Measurements from ENCODE around the gene SUSD1.

Gene SUSD1

DNA sequence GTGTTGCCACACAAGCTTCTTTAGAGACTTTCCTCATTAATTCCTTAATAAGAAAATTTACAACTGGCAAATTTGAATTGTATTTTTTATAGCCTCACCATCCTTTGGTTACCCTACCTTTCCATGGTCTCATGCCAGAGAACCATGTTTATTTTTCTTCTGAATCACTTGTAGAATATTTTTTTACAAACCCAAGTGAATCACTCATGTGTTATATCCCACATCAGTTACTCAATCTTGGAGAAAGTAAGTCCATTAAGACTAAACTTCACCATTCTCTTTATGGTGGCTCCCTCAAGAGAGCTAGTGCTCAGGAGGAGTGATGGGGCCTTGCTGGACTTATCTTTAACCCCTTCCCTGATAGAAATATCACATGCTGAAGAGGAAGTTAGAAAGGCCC is 128.9 kb downstream of the SUSD1 start:
- Histone ChIP-seq H3K27ac (no peak overlapping the region), H3K79me2 (ENCODE audit: insufficient read depth, low read depth) (no peaks in the 10 kb centered on the region), H4K20me1 (ENCODE audit: insufficient read depth) (no peaks in the 10 kb centered on the region), H2AFZ (ENCODE audit: low read depth) (no peak overlapping the region), H3K4me1 (ENCODE audit: low read depth, poor library complexity, severe bottlenecking) (no peaks in the 10 kb centered on the region), H3K4me2 (no peak overlapping the region), H3K9ac (no peak overlapping the region), H3K36me3 (ENCODE audit: insufficient read depth) (no peaks in the 10 kb centered on the region), H3K27me3 (ENCODE audit: insufficient read depth, low read depth) (no peaks in the 10 kb centered on the region), H3K4me3 (IDR thresholded peaks at IDR 0.05; ENCODE audit: insufficient read depth, low read depth, low read length) (no peak overlapping the region)
- TF ChIP-seq, protein P1, sequence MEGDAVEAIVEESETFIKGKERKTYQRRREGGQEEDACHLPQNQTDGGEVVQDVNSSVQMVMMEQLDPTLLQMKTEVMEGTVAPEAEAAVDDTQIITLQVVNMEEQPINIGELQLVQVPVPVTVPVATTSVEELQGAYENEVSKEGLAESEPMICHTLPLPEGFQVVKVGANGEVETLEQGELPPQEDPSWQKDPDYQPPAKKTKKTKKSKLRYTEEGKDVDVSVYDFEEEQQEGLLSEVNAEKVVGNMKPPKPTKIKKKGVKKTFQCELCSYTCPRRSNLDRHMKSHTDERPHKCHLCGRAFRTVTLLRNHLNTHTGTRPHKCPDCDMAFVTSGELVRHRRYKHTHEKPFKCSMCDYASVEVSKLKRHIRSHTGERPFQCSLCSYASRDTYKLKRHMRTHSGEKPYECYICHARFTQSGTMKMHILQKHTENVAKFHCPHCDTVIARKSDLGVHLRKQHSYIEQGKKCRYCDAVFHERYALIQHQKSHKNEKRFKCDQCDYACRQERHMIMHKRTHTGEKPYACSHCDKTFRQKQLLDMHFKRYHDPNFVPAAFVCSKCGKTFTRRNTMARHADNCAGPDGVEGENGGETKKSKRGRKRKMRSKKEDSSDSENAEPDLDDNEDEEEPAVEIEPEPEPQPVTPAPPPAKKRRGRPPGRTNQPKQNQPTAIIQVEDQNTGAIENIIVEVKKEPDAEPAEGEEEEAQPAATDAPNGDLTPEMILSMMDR (conservative IDR thresholded peaks at IDR 0.05; ENCODE audit: low read depth, low read length): no peak

DNA sequence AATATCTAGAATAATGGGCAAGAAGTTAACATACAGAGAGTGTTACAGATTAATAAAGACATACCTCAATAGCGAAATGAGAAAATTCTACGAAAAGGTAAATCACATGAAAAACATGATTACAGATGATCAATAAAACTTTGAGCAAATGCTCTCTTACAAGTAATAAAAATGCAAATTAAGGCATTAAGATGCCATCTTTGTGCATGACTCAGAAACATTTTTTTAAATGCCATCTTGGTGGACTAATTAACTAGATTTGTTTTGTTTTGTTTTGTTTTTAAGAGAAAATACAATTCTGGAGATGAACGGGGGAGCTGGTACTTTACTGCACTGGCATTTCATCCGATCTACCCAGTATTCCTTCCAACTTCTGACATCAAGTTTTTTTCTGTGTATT is 130.2 kb downstream of the SUSD1 start:
- no peak overlapping the region for H3K9ac ChIP-seq
- H3K27ac ChIP-seq: no peak overlapping the region
- no peak overlapping the region for H3K4me2 ChIP-seq

DNA sequence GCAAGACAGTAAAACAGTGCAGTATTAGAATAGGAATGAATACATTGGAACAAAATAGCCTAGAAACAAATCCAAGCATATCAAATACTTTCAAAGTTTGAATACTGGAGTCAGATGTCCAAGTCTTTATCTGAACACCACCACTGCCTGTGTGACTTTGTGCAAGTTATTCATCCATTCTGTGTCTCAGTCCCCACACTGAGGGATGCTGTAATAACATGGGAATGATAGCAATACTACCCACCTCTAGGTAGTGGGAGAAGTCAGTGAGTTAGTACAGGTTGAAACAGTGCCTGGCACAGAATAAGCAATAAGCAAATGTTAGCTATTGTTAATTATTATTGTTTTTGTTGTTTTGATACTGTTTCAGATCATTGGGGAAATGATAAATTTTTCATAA is 130.9 kb downstream of the SUSD1 start:
- H3K27me3 ChIP-seq (ENCODE audit: insufficient read depth, low read depth): no peaks in the 10 kb centered on the region
- H2AFZ ChIP-seq (ENCODE audit: low read depth): no peak overlapping the region
- H3K36me3 ChIP-seq (ENCODE audit: insufficient read depth): no peaks in the 10 kb centered on the region
- H3K9ac ChIP-seq: no peak overlapping the region
- no peaks in the 10 kb centered on the region for H4K20me1 ChIP-seq (ENCODE audit: insufficient read depth)
- no peak overlapping the region for H3K27ac ChIP-seq
- H3K4me2 ChIP-seq: no peak overlapping the region
- H3K4me3 ChIP-seq (IDR thresholded peaks at IDR 0.05; ENCODE audit: insufficient read depth, low read depth, low read length): no peak overlapping the region
- no peaks in the 10 kb centered on the region for H3K4me1 ChIP-seq (ENCODE audit: low read depth, poor library complexity, severe bottlenecking)
- TF ChIP-seq, protein P1 (conservative IDR thresholded peaks at IDR 0.05; ENCODE audit: low read depth, low read length): no peak
- H3K79me2 ChIP-seq (ENCODE audit: insufficient read depth, low read depth): no peaks in the 10 kb centered on the region

More for the DNA sequence above, 130.2 kb downstream of the SUSD1 start:
- TF ChIP-seq, protein P1 (conservative IDR thresholded peaks at IDR 0.05; ENCODE audit: low read depth, low read length): no peak
- H3K79me2 ChIP-seq (ENCODE audit: insufficient read depth, low read depth): no peaks in the 10 kb centered on the region
- no peaks in the 10 kb centered on the region for H3K27me3 ChIP-seq (ENCODE audit: insufficient read depth, low read depth)
- no peak overlapping the region for H3K4me3 ChIP-seq (IDR thresholded peaks at IDR 0.05; ENCODE audit: insufficient read depth, low read depth, low read length)
- no peaks in the 10 kb centered on the region for H3K4me1 ChIP-seq (ENCODE audit: low read depth, poor library complexity, severe bottlenecking)
- H4K20me1 ChIP-seq (ENCODE audit: insufficient read depth): no peaks in the 10 kb centered on the region
- no peak overlapping the region for H2AFZ ChIP-seq (ENCODE audit: low read depth)
- H3K36me3 ChIP-seq (ENCODE audit: insufficient read depth): no peaks in the 10 kb centered on the region

DNA sequence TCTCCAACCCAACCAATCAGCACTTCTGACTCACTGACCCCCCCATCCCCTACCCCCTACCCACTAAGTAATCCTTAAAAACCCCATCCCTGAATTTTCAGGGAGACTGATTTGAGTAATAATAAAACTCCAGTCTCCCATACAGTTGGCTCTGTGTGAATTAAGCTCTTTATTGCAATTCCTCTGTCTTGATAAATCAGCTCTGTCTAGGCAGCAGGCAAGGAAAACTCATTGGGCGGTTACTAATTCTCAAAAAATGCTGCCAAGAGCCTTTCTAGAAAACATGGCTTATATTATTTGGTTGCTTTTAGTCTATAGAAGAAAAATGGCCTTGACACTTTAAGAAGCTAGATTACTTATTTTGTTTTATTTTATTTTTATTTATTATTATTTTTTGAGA is 131.7 kb downstream of the SUSD1 start:
- H4K20me1 ChIP-seq (ENCODE audit: insufficient read depth): no peaks in the 10 kb centered on the region
- no peak overlapping the region for H3K4me2 ChIP-seq
- no peaks in the 10 kb centered on the region for H3K79me2 ChIP-seq (ENCODE audit: insufficient read depth, low read depth)
- H3K27me3 ChIP-seq (ENCODE audit: insufficient read depth, low read depth): no peaks in the 10 kb centered on the region
- H3K36me3 ChIP-seq (ENCODE audit: insufficient read depth): no peaks in the 10 kb centered on the region
- H3K4me3 ChIP-seq (IDR thresholded peaks at IDR 0.05; ENCODE audit: insufficient read depth, low read depth, low read length): no peak overlapping the region
- H3K9ac ChIP-seq: no peak overlapping the region
- no peak overlapping the region for H2AFZ ChIP-seq (ENCODE audit: low read depth)
- H3K27ac ChIP-seq: no peak overlapping the region
- TF ChIP-seq, protein P1 (conservative IDR thresholded peaks at IDR 0.05; ENCODE audit: low read depth, low read length): no peak
- peaks cover 6% of the 10 kb centered on the region for H3K4me1 ChIP-seq (ENCODE audit: low read depth, poor library complexity, severe bottlenecking)
